K562 (cell line): ENCODE measurements around the gene CCNYL1. TPM values are rescaled to one million over a fixed set of nuclear protein-coding genes. Genes with fewer than 3 reads are reported as not detected.

Experiments used
- ATAC-seq: fragments of 200-7000 bp; cut with Tn5 transposase; 3 replicates; pipeline ENCODE4 v1.9.1; 2020; ENCODE audit warnings: moderate library complexity
- BruUV-seq: library from RNA; stranded (reverse); fragments of 400-500 nt; replicated peaks from 2 replicates; lab custom pipeline; 2021; lab: Mats Ljungman, UMichigan
- CTCF ChIA-PET: fragments of 300-600 bp; formaldehyde crosslinking; extraction: SDS; loops from one replicate; lab custom pipeline; 2021; ENCODE audit warnings: low intra/inter-chr PET ratio; lab: Yijun Ruan, JAX
- POLR2A ChIA-PET: fragments of 300-600, 350-650 bp; sonication (Branson Sonifier 250); formaldehyde crosslinking; extraction: SDS; loops from one replicate; lab custom pipeline; 2021; ENCODE audit warnings: antibody characterized with exemption, inconsistent platforms; lab: Yijun Ruan, JAX
- DNase-seq, 4 experiments: peaks; one replicate each; pipeline versions ENCODE4 v3.0.0 to v3.0.0-alpha.2; 2011 to 2018; ENCODE audit warnings: low spot score in 3 of 4, mixed read lengths in 3 of 4; ENCODE audit errors: extremely low read depth in 1 of 4
- FAIRE-seq: peaks from 2 replicates; lab custom pipeline; 2011; peaks lifted over from hg19 to GRCh38; lab: Jason Lieb, UNC
- H2AFZ ChIP-seq: 2 replicates; pipeline ENCODE4 v1.6.0; 2011; ENCODE audit warnings: low read depth, low read length, control low read depth, inconsistent platforms
- H3K27ac ChIP-seq: fragments of 200-600 bp; 3 replicates; pipeline ENCODE4 v1.8.0; 2011; ENCODE audit warnings: low read depth, mild to moderate bottlenecking, control low read depth, inconsistent platforms, low read length, moderate library complexity, mixed read lengths; ENCODE audit errors: extremely low read depth
- H3K27me3 ChIP-seq, 2 experiments: fragments of 300-600 bp in 1 of 2; 2 replicates in 1 of 2; 3 replicates in 1 of 2; pipeline versions ENCODE4 v1.6.0 to v1.8.0; 2011; ENCODE audit warnings: inconsistent platforms in 2 of 2, low read length in 2 of 2, mild to moderate bottlenecking in 1 of 2, mixed read lengths in 1 of 2, moderate library complexity in 1 of 2; ENCODE audit not compliant: control insufficient read depth in 2 of 2, insufficient read depth in 2 of 2
- H3K36me3 ChIP-seq: fragments of 300-600 bp; 3 replicates; pipeline ENCODE4 v1.8.0; 2011; ENCODE audit warnings: mild to moderate bottlenecking, low read length, inconsistent platforms; ENCODE audit not compliant: control insufficient read depth, insufficient read depth
- H3K4me1 ChIP-seq, 2 experiments: fragments of 200-600 bp in 1 of 2; replicated peaks in 1 of 2; 2 replicates in 1 of 2; 3 replicates in 1 of 2; pipeline versions ENCODE4 v1.5.1 to v1.8.0; 2011; ENCODE audit warnings: inconsistent platforms in 2 of 2, low read length in 2 of 2, mild to moderate bottlenecking in 1 of 2, mixed read lengths in 1 of 2, moderate library complexity in 1 of 2; ENCODE audit not compliant: control insufficient read depth in 2 of 2, insufficient read depth in 2 of 2
- H3K4me2 ChIP-seq: 2 replicates; pipeline ENCODE4 v1.6.1; 2011; ENCODE audit warnings: low read length, control low read depth, inconsistent platforms, mixed read lengths; ENCODE audit not compliant: insufficient read depth
- H3K4me3 ChIP-seq: fragments of 200-600 bp; sonication (generic), shearing (Covaris generic); 2 replicates; pipeline ENCODE4 v1.5.1; 2016; ENCODE audit warnings: control low read depth, inconsistent platforms
- H3K79me2 ChIP-seq: fragments of 200-600 bp; 3 replicates; pipeline ENCODE4 v1.8.0; 2011; ENCODE audit warnings: low read length, inconsistent platforms; ENCODE audit not compliant: control insufficient read depth, insufficient read depth
- H3K9ac ChIP-seq, 2 experiments: 2 replicates each; pipeline versions ENCODE4 v1.6.0 to v1.6.1; 2011; ENCODE audit warnings: low read depth in 2 of 2, low read length in 2 of 2, control low read depth in 1 of 2, inconsistent platforms in 1 of 2, mild to moderate bottlenecking in 1 of 2, mixed read lengths in 1 of 2; ENCODE audit not compliant: insufficient read depth in 1 of 2
- H3K9me1 ChIP-seq: one replicate; pipeline ENCODE4 v1.6.0; 2011; ENCODE audit warnings: inconsistent platforms, mild to moderate bottlenecking, low read length, moderate library complexity; ENCODE audit not compliant: control insufficient read depth, insufficient read depth
- H3K9me3 ChIP-seq: replicated peaks from 2 replicates; pipeline ENCODE4 v1.5.1; 2011; ENCODE audit warnings: low read depth, low read length, inconsistent platforms; ENCODE audit not compliant: control insufficient read depth, insufficient read depth
- H4K20me1 ChIP-seq: replicated peaks from 2 replicates; pipeline ENCODE4 v1.6.1; 2011; ENCODE audit warnings: low read length, inconsistent platforms, mixed read lengths; ENCODE audit not compliant: control insufficient read depth, insufficient read depth
- CHD2 ChIP-seq: IDR thresholded peaks from 2 replicates; pipeline ENCODE4 v1.6.1; 2011; ENCODE audit warnings: low read depth, low read length
- CREM ChIP-seq: IDR thresholded peaks from 2 replicates; pipeline ENCODE4 v1.6.1; 2014; ENCODE audit warnings: antibody characterized with exemption, low read depth
- EP300 ChIP-seq: IDR thresholded peaks from 2 replicates; pipeline ENCODE4 v1.6.1; 2012; ENCODE audit warnings: low read length, improper control_type of control experiment
- FOSL1 ChIP-seq: fragments of 200-800 bp; sonication (Bioruptor generic); conservative IDR thresholded peaks from 2 replicates; pipeline ENCODE4 v1.6.1; 2016; ENCODE audit warnings: missing genetic modification characterization, missing compliant biosample characterization
- JUND ChIP-seq, 2 experiments: IDR thresholded peaks; 2 replicates in 1 of 2; 3 replicates in 1 of 2; pipeline ENCODE4 v1.6.1; 2011; ENCODE audit warnings: borderline replicate concordance in 2 of 2, low read depth in 2 of 2, low read length in 2 of 2, improper control_type of control experiment in 1 of 2, missing biosample characterization in 1 of 2, missing genetic modification characterization in 1 of 2, missing genetic modification reagents in 1 of 2
- MEF2D ChIP-seq: conservative IDR thresholded peaks from 2 replicates; pipeline ENCODE4 v1.6.1; 2016; ENCODE audit warnings: low read depth, missing genetic modification characterization, missing compliant biosample characterization
- MIER1 ChIP-seq: fragments of 450-650 bp; IDR thresholded peaks from 2 replicates; pipeline ENCODE4 v1.6.1; 2016; ENCODE audit warnings: antibody characterized with exemption, mild to moderate bottlenecking, low read depth
- RAD21 ChIP-seq, 2 experiments: fragments of 250-450 bp in 1 of 2; fragments of 450-650 bp in 1 of 2; sonication (Bioruptor Pico) in 1 of 2; formaldehyde crosslinking in 1 of 2; IDR thresholded peaks in 1 of 2; conservative IDR thresholded peaks in 1 of 2; 2 replicates each; pipeline versions ENCODE4 v1.4.0 to v1.8.0; 2020 to 2022; ENCODE audit warnings: mild to moderate bottlenecking in 2 of 2, moderate library complexity in 1 of 2
- SIX5 ChIP-seq, 2 experiments: IDR thresholded peaks; 2 replicates each; pipeline ENCODE4 v1.6.1; 2011; ENCODE audit warnings: low read length in 2 of 2, borderline replicate concordance in 1 of 2, low read depth in 1 of 2, mild to moderate bottlenecking in 1 of 2, moderate library complexity in 1 of 2; ENCODE audit not compliant: insufficient read depth in 1 of 2
- SMARCA4 ChIP-seq: fragments of 450-650 bp; IDR thresholded peaks from 2 replicates; pipeline ENCODE4 v1.6.1; 2016
- SMARCB1 ChIP-seq: IDR thresholded peaks from 2 replicates; pipeline ENCODE4 v1.6.1; 2011; ENCODE audit warnings: improper control_type of control experiment, low read depth; ENCODE audit not compliant: insufficient read length
- TEAD4 ChIP-seq, 2 experiments: sonication (generic) in 1 of 2; formaldehyde crosslinking in 1 of 2; IDR thresholded peaks; 2 replicates each; pipeline versions ENCODE4 v1.6.1 to v1.8.0; 2012 to 2022; ENCODE audit warnings: borderline replicate concordance in 1 of 2, inconsistent platforms in 1 of 2, low read length in 1 of 2, mild to moderate bottlenecking in 1 of 2, missing genetic modification reagents in 1 of 2
- ZBTB7A ChIP-seq: IDR thresholded peaks from 2 replicates; pipeline ENCODE4 v1.6.1; 2011; ENCODE audit warnings: low read depth, mild to moderate bottlenecking, low read length, moderate library complexity, borderline replicate concordance; ENCODE audit not compliant: control insufficient read depth
- ZNF384 ChIP-seq: IDR thresholded peaks from 2 replicates; pipeline ENCODE4 v1.6.1; 2012; ENCODE audit warnings: low read depth, low read length, improper control_type of control experiment
- WGBS: fragments of 100-300 bp; shearing (Covaris generic); methylation state at CpG from one replicate; pipeline ENCODE4 v1.1.6; 2016; ENCODE audit warnings: low coverage, mixed read lengths; ENCODE audit not compliant: insufficient coverage; ENCODE audit errors: missing lambda C conversion rate; 5-methylcytosine and 5-hydroxymethylcytosine counted together
- in situ Hi-C: fragments of 300-500 bp; cut with MboI; formaldehyde crosslinking; loops from 4 replicates; pipeline ENCODE4 v1.15.0; 2018; ENCODE audit warnings: inconsistent platforms, mixed read lengths
- intact Hi-C: fragments of 100-400 bp; cut with micrococcal nuclease; formaldehyde crosslinking; loops from 2 replicates; pipeline ENCODE4 v1.14.2; 2022
- polyA plus RNA-seq, 8 experiments: library from polyadenylated mRNA; depleted of rRNA in 4 of 8; stranded (reverse) in 5 of 8; unstranded in 3 of 8; fragments of >200 nt; fragmentation: Nextera tagmentation in 2 of 8; fragmentation: Illumina TruSeq in 1 of 8; extraction: Ambion mirVana in 2 of 8; extraction: Trizol in 1 of 8; gene quantifications; 2 replicates each; pipeline versions ENCODE4 v1.2.1 to v1.2.3, GENCODE V29; 2011 to 2014; ENCODE audit warnings: inconsistent platforms in 1 of 8, missing spikeins in 1 of 8
- total RNA-seq, 7 experiments: library from RNA; depleted of rRNA in 6 of 7; stranded (reverse); fragments of >200 nt in 6 of 7; fragmentation: Illumina TruSeq in 2 of 7; extraction: Trizol in 2 of 7; gene quantifications; 2 replicates each; pipeline versions ENCODE4 v1.2.1 to v1.2.3, GENCODE V29; 2011 to 2021; ENCODE audit warnings: low replicate concordance in 1 of 7
- TF ChIP-seq, protein P1 (sequence below): fragments of 250-450 bp; sonication (Bioruptor Pico); IDR thresholded peaks from 2 replicates; pipeline ENCODE4 v1.5.0; 2020; ENCODE audit warnings: mild to moderate bottlenecking, borderline replicate concordance
- TF ChIP-seq, protein P2 (sequence below): fragments of 250-450 bp; sonication (Bioruptor Pico); IDR thresholded peaks from 2 replicates; pipeline ENCODE4 v1.8.0; 2022; ENCODE audit warnings: moderate library complexity, mild to moderate bottlenecking, inconsistent platforms
- TF ChIP-seq, protein P3 (sequence below): fragments of 450-650 bp; formaldehyde crosslinking; IDR thresholded peaks from 2 replicates; pipeline ENCODE4 v1.4.0; 2020; ENCODE audit warnings: mild to moderate bottlenecking, moderate library complexity

The CCNYL1 gene
- total and polyA plus RNA-seq, 9 of the 15 experiments (the other 6 are each of a cell fraction or from before 2014, with no cell fraction given), result 1.9 to 7.5 (median 4.7) TPM

DNA sequence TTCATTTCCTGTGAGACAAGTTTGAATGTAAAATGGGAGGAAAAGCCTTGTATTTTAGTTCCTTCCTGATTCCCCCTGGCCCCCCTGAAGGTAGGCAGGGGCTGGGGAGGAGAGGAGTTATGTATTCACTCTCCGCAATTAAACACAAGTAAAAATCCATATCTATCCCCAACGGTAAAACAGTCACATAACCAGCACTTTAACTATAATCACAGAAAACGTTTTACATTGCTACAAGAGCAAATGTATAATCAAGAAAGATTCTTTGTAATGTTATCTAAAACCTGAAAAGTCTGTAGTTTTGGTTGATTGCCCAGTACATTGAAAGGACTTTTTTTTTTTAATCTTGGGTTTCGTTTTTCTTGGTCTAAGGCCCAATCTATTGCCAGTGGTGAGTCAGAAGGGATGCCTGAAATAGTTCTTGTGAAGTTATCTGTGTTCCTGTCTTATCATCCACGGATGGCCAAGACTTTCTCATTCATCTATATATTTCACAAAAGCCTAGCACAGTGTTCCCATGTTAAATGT lies 34.5 kb upstream of the CCNYL1 start:
- H3K9ac ChIP-seq, result peak overlapping the region in 1 of 2 experiments; percentile 38; a peak in 1 of 4 replicates
- FAIRE-seq (no peak), DNase-seq (peak in 2 of 4 experiments; percentile 30 to 34), ATAC-seq (peak; percentile 57; the same call in 1 of the 3 replicates)
- no peaks in the 10 kb centered on the region for H3K79me2 ChIP-seq
- 9% methylated on average over 5 of the region's 5 CpGs for WGBS
- no peaks in the 10 kb centered on the region for H4K20me1 ChIP-seq
- peaks cover 0 to 2% of the 10 kb centered on the region in 2 experiments; a peak in 1 of 5 replicates for H3K4me1 ChIP-seq
- in situ Hi-C loops, result no loop called here
- no TSS peak for BruUV-seq
- ChIA-PET POLR2A (interaction anchor here (0.6 kb wide), 1 partner anchor 76 kb away, joined by 3 read pairs; no protein-coding TSS in a partner anchor), CTCF (no interaction called here)
- H3K36me3 ChIP-seq, result no peaks in the 10 kb centered on the region
- H2AFZ ChIP-seq, result peak overlapping the region; percentile 81
- peak overlapping the region; percentile 17; the same call in 1 of the 3 replicates for H3K27ac ChIP-seq
- H3K27me3 ChIP-seq, result no peaks in the 10 kb centered on the region
- no peaks in the 10 kb centered on the region for H3K9me1 ChIP-seq
- no peak overlapping the region for H3K4me3 ChIP-seq
- intact Hi-C loops, result no loop called here
- no peak overlapping the region for H3K4me2 ChIP-seq
- H3K9me3 ChIP-seq, result no peaks in the 10 kb centered on the region
- TF ChIP-seq SMARCB1, result no peak
- no peak for TF ChIP-seq MIER1
- 0 out of 2 replicates have a peak, but pooled peaks have one; percentile 47 for TF ChIP-seq MEF2D (tag)
- TF ChIP-seq RAD21 (CRISPR knock-in tag; conservative IDR thresholded peaks at IDR 0.05 in 1 of 2, IDR thresholded peaks at IDR 0.05 in 1 of 2), result no peak
- TF ChIP-seq, protein P1, sequence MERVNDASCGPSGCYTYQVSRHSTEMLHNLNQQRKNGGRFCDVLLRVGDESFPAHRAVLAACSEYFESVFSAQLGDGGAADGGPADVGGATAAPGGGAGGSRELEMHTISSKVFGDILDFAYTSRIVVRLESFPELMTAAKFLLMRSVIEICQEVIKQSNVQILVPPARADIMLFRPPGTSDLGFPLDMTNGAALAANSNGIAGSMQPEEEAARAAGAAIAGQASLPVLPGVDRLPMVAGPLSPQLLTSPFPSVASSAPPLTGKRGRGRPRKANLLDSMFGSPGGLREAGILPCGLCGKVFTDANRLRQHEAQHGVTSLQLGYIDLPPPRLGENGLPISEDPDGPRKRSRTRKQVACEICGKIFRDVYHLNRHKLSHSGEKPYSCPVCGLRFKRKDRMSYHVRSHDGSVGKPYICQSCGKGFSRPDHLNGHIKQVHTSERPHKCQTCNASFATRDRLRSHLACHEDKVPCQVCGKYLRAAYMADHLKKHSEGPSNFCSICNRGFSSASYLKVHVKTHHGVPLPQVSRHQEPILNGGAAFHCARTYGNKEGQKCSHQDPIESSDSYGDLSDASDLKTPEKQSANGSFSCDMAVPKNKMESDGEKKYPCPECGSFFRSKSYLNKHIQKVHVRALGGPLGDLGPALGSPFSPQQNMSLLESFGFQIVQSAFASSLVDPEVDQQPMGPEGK (CRISPR knock-in tag), result no peak
- TF ChIP-seq JUND (IDR thresholded peaks at IDR 0.05; ENCODE audit: borderline replicate concordance, low read depth, low read length), result peak; percentile 76
- peak; percentile 67; the same call in 2 of the 3 replicates for TF ChIP-seq JUND (tag; IDR thresholded peaks at IDR 0.05; ENCODE audit: borderline replicate concordance, low read depth, low read length)
- TF ChIP-seq, protein P2, sequence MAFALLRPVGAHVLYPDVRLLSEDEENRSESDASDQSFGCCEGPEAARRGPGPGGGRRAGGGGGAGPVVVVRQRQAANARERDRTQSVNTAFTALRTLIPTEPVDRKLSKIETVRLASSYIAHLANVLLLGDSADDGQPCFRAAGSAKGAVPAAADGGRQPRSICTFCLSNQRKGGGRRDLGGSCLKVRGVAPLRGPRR (CRISPR knock-in tag), result no peak
- peak; percentile 45; the same call in 1 of the 2 replicates for TF ChIP-seq SMARCA4
- TF ChIP-seq TEAD4 (IDR thresholded peaks at IDR 0.05; ENCODE audit: low read length), result peak; percentile 31; the same call in 1 of the 2 replicates
- no peak for TF ChIP-seq TEAD4 (CRISPR knock-in tag; IDR thresholded peaks at IDR 0.05; ENCODE audit: borderline replicate concordance)
- TF ChIP-seq FOSL1 (tag), result peak; percentile 74
- TF ChIP-seq CREM, result no peak
- no peak for TF ChIP-seq SIX5 (IDR thresholded peaks at IDR 0.05; ENCODE audit: borderline replicate concordance in 1 of 2, insufficient read depth in 1 of 2, low read depth in 1 of 2, low read length in 2 of 2)
- no peak for TF ChIP-seq ZBTB7A
- 0 out of 2 replicates have a peak, but pooled peaks have one; percentile 24 for TF ChIP-seq ZNF384
- no peak for TF ChIP-seq CHD2
- TF ChIP-seq, protein P3, sequence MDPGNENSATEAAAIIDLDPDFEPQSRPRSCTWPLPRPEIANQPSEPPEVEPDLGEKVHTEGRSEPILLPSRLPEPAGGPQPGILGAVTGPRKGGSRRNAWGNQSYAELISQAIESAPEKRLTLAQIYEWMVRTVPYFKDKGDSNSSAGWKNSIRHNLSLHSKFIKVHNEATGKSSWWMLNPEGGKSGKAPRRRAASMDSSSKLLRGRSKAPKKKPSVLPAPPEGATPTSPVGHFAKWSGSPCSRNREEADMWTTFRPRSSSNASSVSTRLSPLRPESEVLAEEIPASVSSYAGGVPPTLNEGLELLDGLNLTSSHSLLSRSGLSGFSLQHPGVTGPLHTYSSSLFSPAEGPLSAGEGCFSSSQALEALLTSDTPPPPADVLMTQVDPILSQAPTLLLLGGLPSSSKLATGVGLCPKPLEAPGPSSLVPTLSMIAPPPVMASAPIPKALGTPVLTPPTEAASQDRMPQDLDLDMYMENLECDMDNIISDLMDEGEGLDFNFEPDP (CRISPR knock-in tag), result no peak
- no peak for TF ChIP-seq EP300
